SK-N-SH (cell line): ENCODE results near the gene SLC9A8.

Experiments used
- CTCF ChIP-seq: fragments of 200-600 bp; sonication (generic); IDR thresholded peaks from 2 replicates; pipeline ENCODE4 v1.6.1; 2017; ENCODE audit warnings: antibody characterized with exemption, mild to moderate bottlenecking, moderate library complexity
- EP300 ChIP-seq, 2 experiments: IDR thresholded peaks; 2 replicates each; pipeline versions ENCODE4 v1.4.0 to v1.6.1; 2012; ENCODE audit warnings: borderline replicate concordance in 1 of 2, low read depth in 1 of 2, low read length in 1 of 2
- EZH2phosphoT487 ChIP-seq: fragments of 200-600 bp; sonication (generic); IDR thresholded peaks from 2 replicates; pipeline ENCODE4 v1.6.1; 2017; ENCODE audit warnings: low read depth, mixed run types, mild to moderate bottlenecking, antibody characterized with exemption, moderate library complexity, borderline replicate concordance
- GABPA ChIP-seq: IDR thresholded peaks from 2 replicates; pipeline ENCODE4 v1.4.0; 2012; ENCODE audit warnings: low read depth, mild to moderate bottlenecking
- IRF3 ChIP-seq: fragments of 150-350 bp; IDR thresholded peaks from 2 replicates; pipeline ENCODE4 v1.6.1; 2016; ENCODE audit warnings: mild to moderate bottlenecking, low read depth, low read length
- JUND ChIP-seq: IDR thresholded peaks from 2 replicates; pipeline ENCODE4 v1.4.0; 2012
- MAX ChIP-seq: IDR thresholded peaks from 2 replicates; pipeline ENCODE4 v1.4.0; 2012; ENCODE audit warnings: low read depth
- NRF1 ChIP-seq: IDR thresholded peaks from 2 replicates; pipeline ENCODE4 v1.6.1; 2012; ENCODE audit warnings: low read depth, mild to moderate bottlenecking, low read length
- PBX3 ChIP-seq: IDR thresholded peaks from 2 replicates; pipeline ENCODE4; 2012
- REST ChIP-seq: IDR thresholded peaks from 2 replicates; pipeline ENCODE4 v1.6.1; 2012; ENCODE audit warnings: mild to moderate bottlenecking, low read depth, low read length, moderate library complexity
- SMC3 ChIP-seq: IDR thresholded peaks from 2 replicates; pipeline ENCODE4 v1.6.1; 2012; ENCODE audit warnings: low read depth, low read length, improper control_type of control experiment
- TEAD4 ChIP-seq: IDR thresholded peaks from 2 replicates; pipeline ENCODE4 v1.4.0; 2012; ENCODE audit warnings: mild to moderate bottlenecking, borderline replicate concordance; ENCODE audit not compliant: insufficient read depth
- YY1 ChIP-seq: IDR thresholded peaks from 2 replicates; pipeline ENCODE4 v1.4.0; 2012; ENCODE audit warnings: low read depth, mild to moderate bottlenecking
- ZBTB33 ChIP-seq: IDR thresholded peaks from 2 replicates; pipeline ENCODE4 v1.4.0; 2012; ENCODE audit warnings: low read depth, borderline replicate concordance

- TF ChIP-seq CTCF (peak; percentile 93), TEAD4 (no peak), IRF3 (no peak), GABPA (no peak), MAX (peak; percentile 23; the same call in 1 of the 2 replicates), EZH2phosphoT487 (no peak), REST (no peak), NRF1 (no peak), PBX3 (no peak), JUND (no peak), ZBTB33 (no peak), SMC3 (peak; percentile 58), EP300 (IDR thresholded peaks at IDR 0.05; ENCODE audit: borderline replicate concordance in 1 of 2, low read depth in 1 of 2, low read length in 1 of 2) (no peak), YY1 (no peak)
Observed at GRCh38 chr20:49928411-49929141, 115.9 kb downstream of the SLC9A8 start.
